Tibial nerve (tissue), 4 donors: Measurements from ENCODE around the gene NFXL1.

Source experiments
- EP300 ChIP-seq, 2 donors: sonication (generic); formaldehyde crosslinking; IDR thresholded peaks; one replicate each; pipeline ENCODE4 v1.6.1; 2017; ENCODE audit warnings: antibody characterized with exemption in 2 of 2, mild to moderate bottlenecking in 1 of 2
- POLR2A ChIP-seq, 2 donors: fragments of 450-650 bp; IDR thresholded peaks; one replicate each; pipeline ENCODE4 v1.6.1; 2017; ENCODE audit warnings: antibody characterized with exemption in 2 of 2, mild to moderate bottlenecking in 2 of 2, moderate library complexity in 2 of 2
- TF ChIP-seq, protein P1 (sequence below), 5 experiments: fragments of 200-600 bp in 3 of 5; fragments of 450-650 bp in 2 of 5; sonication (generic) in 3 of 5; IDR thresholded peaks; one replicate each; pipeline ENCODE4 v1.5.1; 2016 to 2019; ENCODE audit warnings: antibody characterized with exemption in 5 of 5, mild to moderate bottlenecking in 3 of 5, moderate library complexity in 2 of 5

DNA sequence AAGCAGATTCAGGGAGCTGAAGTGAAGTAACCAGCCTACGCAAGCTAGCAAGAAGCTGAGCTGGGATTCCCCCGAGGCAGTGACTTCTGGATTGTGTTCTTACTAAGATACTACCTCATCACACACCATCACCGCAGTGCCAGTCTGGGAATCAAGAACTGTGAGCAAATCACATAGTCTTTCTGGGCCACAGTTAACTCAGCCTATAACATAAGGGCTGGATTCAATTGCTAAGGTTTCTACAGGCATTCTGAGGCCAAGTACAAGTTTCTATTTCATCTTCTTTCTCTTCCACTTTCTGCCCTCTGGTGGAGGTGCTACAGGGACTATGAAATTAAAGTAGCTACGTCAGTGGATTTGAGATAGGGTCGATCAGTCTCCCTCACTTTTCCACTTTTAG, 75.1 kb downstream of the NFXL1 start:
- TF ChIP-seq, protein P1, sequence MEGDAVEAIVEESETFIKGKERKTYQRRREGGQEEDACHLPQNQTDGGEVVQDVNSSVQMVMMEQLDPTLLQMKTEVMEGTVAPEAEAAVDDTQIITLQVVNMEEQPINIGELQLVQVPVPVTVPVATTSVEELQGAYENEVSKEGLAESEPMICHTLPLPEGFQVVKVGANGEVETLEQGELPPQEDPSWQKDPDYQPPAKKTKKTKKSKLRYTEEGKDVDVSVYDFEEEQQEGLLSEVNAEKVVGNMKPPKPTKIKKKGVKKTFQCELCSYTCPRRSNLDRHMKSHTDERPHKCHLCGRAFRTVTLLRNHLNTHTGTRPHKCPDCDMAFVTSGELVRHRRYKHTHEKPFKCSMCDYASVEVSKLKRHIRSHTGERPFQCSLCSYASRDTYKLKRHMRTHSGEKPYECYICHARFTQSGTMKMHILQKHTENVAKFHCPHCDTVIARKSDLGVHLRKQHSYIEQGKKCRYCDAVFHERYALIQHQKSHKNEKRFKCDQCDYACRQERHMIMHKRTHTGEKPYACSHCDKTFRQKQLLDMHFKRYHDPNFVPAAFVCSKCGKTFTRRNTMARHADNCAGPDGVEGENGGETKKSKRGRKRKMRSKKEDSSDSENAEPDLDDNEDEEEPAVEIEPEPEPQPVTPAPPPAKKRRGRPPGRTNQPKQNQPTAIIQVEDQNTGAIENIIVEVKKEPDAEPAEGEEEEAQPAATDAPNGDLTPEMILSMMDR (IDR thresholded peaks at IDR 0.05): peak in 1 of 5 experiments; percentile 20
- no peak for TF ChIP-seq POLR2A (IDR thresholded peaks at IDR 0.05)
- TF ChIP-seq EP300 (IDR thresholded peaks at IDR 0.05): no peak
